SU-DHL-6 (cell line): Measurements from ENCODE around the gene LCE1E.
A peak's percentile ranks its signal among the peaks of the same experiment; 100 is the strongest.

Source experiments
- EZH2phosphoT487 ChIP-seq: fragments of 200-600 bp; sonication (generic), shearing (Covaris generic); conservative IDR thresholded peaks from 2 replicates; pipeline ENCODE4 v1.6.1; 2018; ENCODE audit warnings: mild to moderate bottlenecking, antibody characterized with exemption, low read length, moderate library complexity, mixed read lengths
- TF ChIP-seq, protein P1 (sequence below): fragments of 200-600 bp; sonication (generic); IDR thresholded peaks from one replicate; pipeline ENCODE4 v1.5.1; 2017; ENCODE audit warnings: antibody characterized with exemption, mild to moderate bottlenecking, low read length, moderate library complexity; ENCODE audit not compliant: insufficient read depth, poor library complexity, severe bottlenecking

- TF ChIP-seq, protein P1, sequence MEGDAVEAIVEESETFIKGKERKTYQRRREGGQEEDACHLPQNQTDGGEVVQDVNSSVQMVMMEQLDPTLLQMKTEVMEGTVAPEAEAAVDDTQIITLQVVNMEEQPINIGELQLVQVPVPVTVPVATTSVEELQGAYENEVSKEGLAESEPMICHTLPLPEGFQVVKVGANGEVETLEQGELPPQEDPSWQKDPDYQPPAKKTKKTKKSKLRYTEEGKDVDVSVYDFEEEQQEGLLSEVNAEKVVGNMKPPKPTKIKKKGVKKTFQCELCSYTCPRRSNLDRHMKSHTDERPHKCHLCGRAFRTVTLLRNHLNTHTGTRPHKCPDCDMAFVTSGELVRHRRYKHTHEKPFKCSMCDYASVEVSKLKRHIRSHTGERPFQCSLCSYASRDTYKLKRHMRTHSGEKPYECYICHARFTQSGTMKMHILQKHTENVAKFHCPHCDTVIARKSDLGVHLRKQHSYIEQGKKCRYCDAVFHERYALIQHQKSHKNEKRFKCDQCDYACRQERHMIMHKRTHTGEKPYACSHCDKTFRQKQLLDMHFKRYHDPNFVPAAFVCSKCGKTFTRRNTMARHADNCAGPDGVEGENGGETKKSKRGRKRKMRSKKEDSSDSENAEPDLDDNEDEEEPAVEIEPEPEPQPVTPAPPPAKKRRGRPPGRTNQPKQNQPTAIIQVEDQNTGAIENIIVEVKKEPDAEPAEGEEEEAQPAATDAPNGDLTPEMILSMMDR = peak; percentile 18
- TF ChIP-seq EZH2phosphoT487 = no peak
Observed at GRCh38 chr1:152745289-152745704, 40.8 kb upstream of the LCE1E start.
